OCI-LY7 (cell line): ENCODE results near the gene TRIO.

ENCODE experiments used
- EZH2phosphoT487 ChIP-seq: fragments of 200-600 bp; sonication (generic); IDR thresholded peaks from 2 replicates; pipeline ENCODE4 v1.6.1; 2018; ENCODE audit warnings: low read depth, borderline replicate concordance, mild to moderate bottlenecking, mixed run types, antibody characterized with exemption, low read length, moderate library complexity, mixed read lengths
- TF ChIP-seq, protein P1 (sequence below): fragments of 200-600 bp; sonication (generic); conservative IDR thresholded peaks from 2 replicates; pipeline ENCODE4 v1.5.1; 2014; ENCODE audit warnings: mild to moderate bottlenecking, antibody characterized with exemption, low read length, moderate library complexity, mixed read lengths

DNA sequence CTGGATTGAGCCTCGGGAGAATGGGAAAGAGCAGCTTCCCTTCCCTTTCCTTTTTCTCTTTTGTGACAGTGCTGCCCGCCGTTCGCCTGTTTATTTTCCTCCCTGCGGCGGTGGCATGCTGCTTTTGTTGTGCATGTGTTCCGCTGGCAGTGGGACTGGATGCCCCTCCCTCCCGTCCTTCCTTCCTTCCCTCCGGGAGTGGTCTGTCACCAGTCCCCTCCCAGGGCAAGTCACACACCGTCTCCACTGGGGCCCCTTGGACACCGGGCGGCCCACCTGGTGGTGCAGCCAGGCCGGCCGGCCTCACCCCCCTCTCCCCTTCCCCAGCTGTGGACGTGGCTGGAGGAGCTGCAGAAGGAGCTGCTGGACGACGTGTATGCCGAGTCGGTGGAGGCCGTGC, 214.7 kb downstream of the TRIO start:
- TF ChIP-seq, protein P1, sequence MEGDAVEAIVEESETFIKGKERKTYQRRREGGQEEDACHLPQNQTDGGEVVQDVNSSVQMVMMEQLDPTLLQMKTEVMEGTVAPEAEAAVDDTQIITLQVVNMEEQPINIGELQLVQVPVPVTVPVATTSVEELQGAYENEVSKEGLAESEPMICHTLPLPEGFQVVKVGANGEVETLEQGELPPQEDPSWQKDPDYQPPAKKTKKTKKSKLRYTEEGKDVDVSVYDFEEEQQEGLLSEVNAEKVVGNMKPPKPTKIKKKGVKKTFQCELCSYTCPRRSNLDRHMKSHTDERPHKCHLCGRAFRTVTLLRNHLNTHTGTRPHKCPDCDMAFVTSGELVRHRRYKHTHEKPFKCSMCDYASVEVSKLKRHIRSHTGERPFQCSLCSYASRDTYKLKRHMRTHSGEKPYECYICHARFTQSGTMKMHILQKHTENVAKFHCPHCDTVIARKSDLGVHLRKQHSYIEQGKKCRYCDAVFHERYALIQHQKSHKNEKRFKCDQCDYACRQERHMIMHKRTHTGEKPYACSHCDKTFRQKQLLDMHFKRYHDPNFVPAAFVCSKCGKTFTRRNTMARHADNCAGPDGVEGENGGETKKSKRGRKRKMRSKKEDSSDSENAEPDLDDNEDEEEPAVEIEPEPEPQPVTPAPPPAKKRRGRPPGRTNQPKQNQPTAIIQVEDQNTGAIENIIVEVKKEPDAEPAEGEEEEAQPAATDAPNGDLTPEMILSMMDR, result no peak
- TF ChIP-seq EZH2phosphoT487, result no peak
